Prostate gland (tissue), 2 donors: ENCODE measurements around the gene DDX28.

Experiments used
- CTCF ChIP-seq, 4 experiments: fragments of 200-600 bp in 2 of 4; fragments of 450-650 bp in 2 of 4; sonication (generic) in 2 of 4; IDR thresholded peaks; 1 replicate in 3 of 4; 2 replicates in 1 of 4; pipeline ENCODE4 v1.5.1; 2016 to 2019; ENCODE audit warnings: antibody characterized with exemption in 4 of 4, mild to moderate bottlenecking in 2 of 4, moderate library complexity in 2 of 4
- POLR2A ChIP-seq: fragments of 450-650 bp; IDR thresholded peaks from one replicate; pipeline ENCODE4 v1.6.1; 2016; ENCODE audit warnings: antibody characterized with exemption, mild to moderate bottlenecking

- TF ChIP-seq CTCF (IDR thresholded peaks at IDR 0.05) = no peak
- TF ChIP-seq POLR2A = no peak
Measured at GRCh38 chr16:67979955-67980678, 42.9 kb downstream of the DDX28 start, which contains the start of gene DPEP3.
